DMS79 (cell line): ENCODE measurements around the gene EFNA2.

ENCODE experiments used
- DNase-seq: peaks from one replicate; lab custom pipeline; 2025; lab: John Stamatoyannopoulos, UW

EFNA2 gene

GRCh38 chr19:1284293-1284978 is 1.2 kb upstream of the EFNA2 start:
- DNase-seq = no peak

- DNase-seq = no peak
These were observed 515 bp upstream of the EFNA2 start for GRCh38 chr19:1284979-1285736.

GRCh38 chr19:1286487-1287353 is 1.0 kb downstream of the EFNA2 start:
- no peak for DNase-seq

- no peak for DNase-seq
These were observed 1.9 kb downstream of the EFNA2 start for GRCh38 chr19:1287354-1288225.

- DNase-seq = no peak
These were observed 2.5 kb downstream of the EFNA2 start for GRCh38 chr19:1288226-1288612.

GRCh38 chr19:1288833-1289685 is 3.4 kb downstream of the EFNA2 start:
- no peak for DNase-seq

GRCh38 chr19:1289686-1290025 is 4.0 kb downstream of the EFNA2 start:
- DNase-seq = no peak

GRCh38 chr19:1290196-1290702 is 4.6 kb downstream of the EFNA2 start:
- no peak for DNase-seq

GRCh38 chr19:1290703-1291651 is 5.3 kb downstream of the EFNA2 start:
- no peak for DNase-seq

GRCh38 chr19:1291761-1292418 is 6.2 kb downstream of the EFNA2 start:
- no peak for DNase-seq

GRCh38 chr19:1292419-1293151 is 6.9 kb downstream of the EFNA2 start:
- no peak for DNase-seq

GRCh38 chr19:1293782-1294604 is 8.3 kb downstream of the EFNA2 start:
- no peak for DNase-seq

GRCh38 chr19:1294688-1295087 is 9.0 kb downstream of the EFNA2 start:
- DNase-seq = no peak

- no peak for DNase-seq
These were observed 9.7 kb downstream of the EFNA2 start for GRCh38 chr19:1295169-1296012.

- no peak for DNase-seq
These were observed 10.4 kb downstream of the EFNA2 start for GRCh38 chr19:1296078-1296477.

- DNase-seq = no peak
These were observed 11.1 kb downstream of the EFNA2 start for GRCh38 chr19:1296575-1297271.
